ENCODE results near the gene RSBN1L. TPM values are rescaled to one million over a fixed set of nuclear protein-coding genes. Genes with fewer than 3 reads are reported as not detected.

RSBN1L gene
- total and polyA plus RNA-seq, 2 of the 8 experiments (the other 6 are each of a cell fraction or from before 2014, with no cell fraction given), result 4.1 to 22.1 TPM

DNA sequence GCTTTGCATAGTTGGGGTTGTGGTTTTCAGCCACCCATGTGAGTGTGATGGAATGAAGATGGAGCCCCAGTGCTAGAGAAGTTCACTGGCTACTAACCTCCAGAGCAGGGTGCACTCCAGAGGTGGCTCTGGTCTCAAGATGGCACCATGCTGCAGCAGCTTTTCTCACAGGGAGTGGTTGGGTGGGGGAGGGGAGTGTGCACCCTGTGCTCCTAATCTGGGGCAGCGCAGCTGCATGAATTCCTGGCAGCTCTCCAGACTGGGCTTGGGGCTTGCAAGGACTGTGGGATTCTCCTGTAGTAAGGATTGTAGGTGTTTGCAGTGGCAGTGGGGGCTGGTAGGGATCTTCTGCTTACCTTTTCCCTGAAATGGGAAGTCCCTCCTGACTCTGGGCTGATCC, 126.0 kb downstream of the RSBN1L start:
- no peak overlapping the region for H3K56ac ChIP-seq (replicated peaks; ENCODE audit: insufficient read length, low read depth, low read length)
- no peaks in the 10 kb centered on the region for H3K4me1 ChIP-seq (replicated peaks in 1 of 4; ENCODE audit: control insufficient read depth in 3 of 4, insufficient read depth in 4 of 4, low read length in 3 of 4)
- no peak overlapping the region for H2AK5ac ChIP-seq (ENCODE audit: low read depth, low read length)
- H4K5ac ChIP-seq (ENCODE audit: insufficient read length, low read depth, low read length), result no peak overlapping the region
- no peak for DNase-seq (ENCODE audit: low read depth in 1 of 2, low spot score in 2 of 2)
- no peaks in the 10 kb centered on the region for H3K23me2 ChIP-seq (ENCODE audit: low read depth, low read length)
- no peak overlapping the region for H3K23ac ChIP-seq (ENCODE audit: insufficient read length)
- peaks cover 5% of the 10 kb centered on the region; the same call in 1 of the 2 replicates for H3K79me1 ChIP-seq (ENCODE audit: low read depth, low read length)
- TF ChIP-seq SP2 (IDR thresholded peaks at IDR 0.05; ENCODE audit: low read length), result no peak
- TF ChIP-seq SP1 (IDR thresholded peaks at IDR 0.05; ENCODE audit: low read depth, low read length), result no peak
- TF ChIP-seq, protein P1, sequence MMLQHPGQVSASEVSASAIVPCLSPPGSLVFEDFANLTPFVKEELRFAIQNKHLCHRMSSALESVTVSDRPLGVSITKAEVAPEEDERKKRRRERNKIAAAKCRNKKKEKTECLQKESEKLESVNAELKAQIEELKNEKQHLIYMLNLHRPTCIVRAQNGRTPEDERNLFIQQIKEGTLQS (IDR thresholded peaks at IDR 0.05; ENCODE audit: insufficient read depth, low read depth, low read length), result no peak
- no peak for TF ChIP-seq NANOG (IDR thresholded peaks at IDR 0.05; ENCODE audit: insufficient read depth, low read depth, low read length, poor library complexity, severe bottlenecking)
- TF ChIP-seq POLR2A (IDR thresholded peaks at IDR 0.05; ENCODE audit: control extremely low read depth in 1 of 2, low read depth in 2 of 2, low read length in 2 of 2), result no peak
- TF ChIP-seq POU5F1 (IDR thresholded peaks at IDR 0.05; ENCODE audit: low read depth, low read length), result no peak
- TF ChIP-seq ZNF274 (IDR thresholded peaks at IDR 0.05; ENCODE audit: borderline replicate concordance, extremely low read depth, low read length), result no peak
- no peak for TF ChIP-seq SAP30 (IDR thresholded peaks at IDR 0.05; ENCODE audit: insufficient read depth, insufficient replicate concordance, low read length)
- no peak for TF ChIP-seq GTF2F1 (IDR thresholded peaks at IDR 0.05; ENCODE audit: borderline replicate concordance, low read depth, low read length)
- TF ChIP-seq EGR1 (IDR thresholded peaks at IDR 0.05; ENCODE audit: borderline replicate concordance, low read depth, low read length), result no peak
- no peak for TF ChIP-seq CBX5 (IDR thresholded peaks at IDR 0.05; ENCODE audit: low read depth, low read length)
- TF ChIP-seq EP300 (IDR thresholded peaks at IDR 0.05; ENCODE audit: borderline replicate concordance in 1 of 2, low read depth in 2 of 2, low read length in 2 of 2), result no peak
- no peak overlapping the region for H3K14ac ChIP-seq (ENCODE audit: insufficient read length)
- WGBS, 2 experiments (ENCODE audit: extremely low coverage in 1 of 2, insufficient coverage in 1 of 2, insufficient read length in 1 of 2, insufficient replicate concordance in 2 of 2, low coverage in 1 of 2, low lambda C conversion rate in 2 of 2, missing lambda C conversion rate in 1 of 2), result 89% methylated on average over 1 of the region's 1 CpG; no CpG with 5 or more reads in 1 of the 2 experiments
- H2BK5ac ChIP-seq (ENCODE audit: low read depth, low read length), result no peak overlapping the region
- no peak overlapping the region for H2BK120ac ChIP-seq (replicated peaks; ENCODE audit: low read depth, low read length)
- H2AFZ ChIP-seq (ENCODE audit: low read length), result no peak overlapping the region
- no peak for FAIRE-seq
- peak overlapping the region; percentile 48 for H3K18ac ChIP-seq (ENCODE audit: extremely low read depth, low read length)
- H3K9me3 ChIP-seq (ENCODE audit: insufficient read depth in 2 of 2, low read depth in 1 of 2, low read length in 1 of 2), result peaks cover 12 to 14% of the 10 kb centered on the region in 2 experiments; a peak in 3 of 4 replicates
- H3K4ac ChIP-seq (replicated peaks; ENCODE audit: insufficient read length, low read depth, low read length), result no peak overlapping the region
- H4K8ac ChIP-seq (ENCODE audit: extremely low read depth, insufficient read depth, low read length), result no peak overlapping the region
- H4K20me1 ChIP-seq (replicated peaks in 1 of 2; ENCODE audit: control insufficient read depth in 1 of 2, insufficient read depth in 2 of 2, low read length in 2 of 2), result no peaks in the 10 kb centered on the region
- H3K36me3 ChIP-seq (ENCODE audit: control insufficient read depth in 2 of 4, insufficient read depth in 4 of 4, low read length in 3 of 4), result 0 out of 8 replicates have a peak, but pooled peaks cover 0 to 3% (median 0%) of the 10 kb centered on the region in 4 experiments
- H3K4me2 ChIP-seq (ENCODE audit: insufficient read depth in 1 of 2, low read depth in 2 of 2, low read length in 2 of 2), result no peak overlapping the region
- H3K79me2 ChIP-seq (ENCODE audit: control insufficient read depth in 1 of 2, insufficient read depth in 2 of 2, low read length in 2 of 2), result peaks cover 0 to 16% of the 10 kb centered on the region in 2 experiments; a peak in 2 of 4 replicates
- POLR2A ChIA-PET (ENCODE audit: partially characterized antibody), result no interaction called here
- H3K27me3 ChIP-seq (replicated peaks in 1 of 4; ENCODE audit: control insufficient read depth in 3 of 4, extremely low read depth in 1 of 4, insufficient read depth in 3 of 4, low read length in 3 of 4), result no peaks in the 10 kb centered on the region
- no peak overlapping the region for H2BK20ac ChIP-seq (ENCODE audit: low read length)
- H3K9ac ChIP-seq (replicated peaks in 1 of 4; ENCODE audit: extremely low read depth in 1 of 4, low read depth in 3 of 4, low read length in 3 of 4), result no peak overlapping the region
- H2BK12ac ChIP-seq (ENCODE audit: low read depth, low read length), result no peak overlapping the region
- no peak overlapping the region for H3K27ac ChIP-seq (ENCODE audit: low read depth, low read length)
- H4K91ac ChIP-seq (replicated peaks; ENCODE audit: insufficient read length, low read length), result no peak overlapping the region
- no peak overlapping the region for H2BK15ac ChIP-seq (ENCODE audit: low read length)
- CTCF ChIA-PET (ENCODE audit: partially characterized antibody), result no interaction called here
- no peak overlapping the region for H3K4me3 ChIP-seq (ENCODE audit: extremely low read depth in 1 of 4, insufficient read depth in 2 of 4, low read depth in 3 of 4, low read length in 4 of 4)

Measured in H1 (cell line).